Keratinocyte (primary cell): ENCODE results near the gene REPIN1. TPM values are rescaled to one million over a fixed set of nuclear protein-coding genes. Genes with fewer than 3 reads are reported as not detected.

Source experiments
- DNase-seq: peaks from one replicate; pipeline ENCODE4 v3.0.0-alpha.2; 2011; ENCODE audit warnings: low read depth, missing footprints, low spot score
- FAIRE-seq: peaks from 2 replicates; lab custom pipeline; 2011; peaks lifted over from hg19 to GRCh38; lab: Jason Lieb, UNC
- H2AFZ ChIP-seq: 2 replicates; pipeline ENCODE4 v1.6.0; 2012; ENCODE audit warnings: low read length, control low read depth, inconsistent platforms; ENCODE audit not compliant: control insufficient read depth
- H3K27ac ChIP-seq: 2 replicates; pipeline ENCODE4 v1.5.1; 2011; ENCODE audit warnings: low read length; ENCODE audit not compliant: control insufficient read depth, insufficient read depth
- H3K27me3 ChIP-seq: 3 replicates; pipeline ENCODE4 v1.6.0; 2011; ENCODE audit warnings: low read length; ENCODE audit not compliant: control insufficient read depth, insufficient read depth; ENCODE audit errors: extremely low read depth
- H3K36me3 ChIP-seq, 2 experiments: 2 replicates in 1 of 2; 3 replicates in 1 of 2; pipeline ENCODE4 v1.5.1; 2011; ENCODE audit warnings: low read length in 2 of 2, mild to moderate bottlenecking in 1 of 2; ENCODE audit not compliant: control insufficient read depth in 2 of 2, insufficient read depth in 2 of 2; ENCODE audit errors: extremely low read depth in 1 of 2
- H3K4me1 ChIP-seq: 3 replicates; pipeline ENCODE4 v1.5.1; 2011; ENCODE audit warnings: low read length; ENCODE audit not compliant: control insufficient read depth, insufficient read depth; ENCODE audit errors: extremely low read depth
- H3K4me2 ChIP-seq: 3 replicates; pipeline ENCODE4 v1.6.0; 2011; ENCODE audit warnings: low read depth, low read length; ENCODE audit not compliant: control insufficient read depth, insufficient read depth; ENCODE audit errors: extremely low read depth
- H3K4me3 ChIP-seq, 3 experiments: fragments of 200-600 bp in 1 of 3; sonication (generic) in 1 of 3; 2 replicates in 2 of 3; 3 replicates in 1 of 3; pipeline ENCODE4 v1.5.1; 2011 to 2016; ENCODE audit warnings: low read length in 3 of 3, mild to moderate bottlenecking in 3 of 3, control low read depth in 2 of 3, inconsistent platforms in 1 of 3, low read depth in 1 of 3, mixed read lengths in 1 of 3, mixed run types in 1 of 3, moderate library complexity in 1 of 3; ENCODE audit not compliant: control insufficient read depth in 2 of 3, insufficient read depth in 2 of 3; ENCODE audit errors: extremely low read depth in 1 of 3
- H3K79me2 ChIP-seq: 2 replicates; pipeline ENCODE4 v1.6.0; 2012; ENCODE audit warnings: low read length; ENCODE audit not compliant: control insufficient read depth, insufficient read depth
- H3K9ac ChIP-seq: 3 replicates; pipeline ENCODE4 v1.6.0; 2011; ENCODE audit warnings: low read length; ENCODE audit not compliant: control insufficient read depth, insufficient read depth; ENCODE audit errors: extremely low read depth
- H3K9me1 ChIP-seq: 3 replicates; pipeline ENCODE4 v1.6.0; 2011; ENCODE audit warnings: low read length; ENCODE audit not compliant: control insufficient read depth, insufficient read depth; ENCODE audit errors: extremely low read depth
- H3K9me3 ChIP-seq: 2 replicates; pipeline ENCODE4 v1.5.1; 2012; ENCODE audit warnings: low read depth, low read length; ENCODE audit not compliant: control insufficient read depth
- H4K20me1 ChIP-seq: 3 replicates; pipeline ENCODE4 v1.6.0; 2011; ENCODE audit warnings: low read length; ENCODE audit not compliant: control insufficient read depth, insufficient read depth; ENCODE audit errors: extremely low read depth
- EZH2 ChIP-seq: IDR thresholded peaks from one replicate; pipeline ENCODE4 v1.6.1; 2012; ENCODE audit warnings: inconsistent platforms, mild to moderate bottlenecking, low read length, moderate library complexity
- dilution Hi-C: fragments of 300-500 bp; cut with MboI; formaldehyde crosslinking; loops from one replicate; pipeline ENCODE4 v1.7.0; 2020; ENCODE audit warnings: low sequenced_read_pairs; ENCODE audit not compliant: extremely low pct_ligation_motif_present
- polyA plus RNA-seq, 5 experiments: library from polyadenylated mRNA; depleted of rRNA in 3 of 5; stranded (reverse) in 3 of 5; stranded (forward) in 1 of 5; unstranded in 1 of 5; fragments of >200 nt; gene quantifications; 1 replicate in 1 of 5; 2 replicates in 3 of 5; 3 replicates in 1 of 5; pipeline versions ENCODE4 v1.2.1 to v1.2.3, GENCODE V29; 2011 to 2012; ENCODE audit warnings: missing spikeins in 2 of 5, low read depth in 1 of 5, low replicate concordance in 1 of 5
- TF ChIP-seq, protein P1 (sequence below), 3 experiments: IDR thresholded peaks in 1 of 3; conservative IDR thresholded peaks in 1 of 3; optimal IDR thresholded peaks in 1 of 3; 2 replicates in 2 of 3; 3 replicates in 1 of 3; pipeline versions ENCODE3 to v1.5.1; 2011; ENCODE audit warnings: low read length in 3 of 3, mild to moderate bottlenecking in 3 of 3, moderate library complexity in 2 of 3, control low read depth in 1 of 3, inconsistent platforms in 1 of 3; ENCODE audit not compliant: insufficient read depth in 2 of 3; ENCODE audit errors: extremely low read depth in 1 of 3

Gene REPIN1
- polyA plus RNA-seq, 1 donor (not counting 4 experiments of a cell fraction or from before 2014, with no cell fraction given) = 9.3 TPM

GRCh38 chr7:150325110-150325611 lies 43.5 kb upstream of the REPIN1 start:
- Histone ChIP-seq H3K79me2 (no peaks in the 10 kb centered on the region), H3K27ac (no peak overlapping the region), H3K36me3 (no peaks in the 10 kb centered on the region), H3K27me3 (no peaks in the 10 kb centered on the region), H3K4me2 (no peak overlapping the region), H2AFZ (no peak overlapping the region), H3K9me1 (no peaks in the 10 kb centered on the region), H3K9me3 (no peaks in the 10 kb centered on the region), H3K4me1 (peaks cover 22% of the 10 kb centered on the region), H3K4me3 (no peak overlapping the region), H4K20me1 (no peaks in the 10 kb centered on the region), H3K9ac (no peak overlapping the region)
- no peak for TF ChIP-seq EZH2
- TF ChIP-seq, protein P1, sequence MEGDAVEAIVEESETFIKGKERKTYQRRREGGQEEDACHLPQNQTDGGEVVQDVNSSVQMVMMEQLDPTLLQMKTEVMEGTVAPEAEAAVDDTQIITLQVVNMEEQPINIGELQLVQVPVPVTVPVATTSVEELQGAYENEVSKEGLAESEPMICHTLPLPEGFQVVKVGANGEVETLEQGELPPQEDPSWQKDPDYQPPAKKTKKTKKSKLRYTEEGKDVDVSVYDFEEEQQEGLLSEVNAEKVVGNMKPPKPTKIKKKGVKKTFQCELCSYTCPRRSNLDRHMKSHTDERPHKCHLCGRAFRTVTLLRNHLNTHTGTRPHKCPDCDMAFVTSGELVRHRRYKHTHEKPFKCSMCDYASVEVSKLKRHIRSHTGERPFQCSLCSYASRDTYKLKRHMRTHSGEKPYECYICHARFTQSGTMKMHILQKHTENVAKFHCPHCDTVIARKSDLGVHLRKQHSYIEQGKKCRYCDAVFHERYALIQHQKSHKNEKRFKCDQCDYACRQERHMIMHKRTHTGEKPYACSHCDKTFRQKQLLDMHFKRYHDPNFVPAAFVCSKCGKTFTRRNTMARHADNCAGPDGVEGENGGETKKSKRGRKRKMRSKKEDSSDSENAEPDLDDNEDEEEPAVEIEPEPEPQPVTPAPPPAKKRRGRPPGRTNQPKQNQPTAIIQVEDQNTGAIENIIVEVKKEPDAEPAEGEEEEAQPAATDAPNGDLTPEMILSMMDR (optimal IDR thresholded peaks at IDR 0.05 in 1 of 3, IDR thresholded peaks at IDR 0.05 in 1 of 3, conservative IDR thresholded peaks at IDR 0.05 in 1 of 3; ENCODE audit: extremely low read depth in 1 of 3, insufficient read depth in 2 of 3, low read length in 3 of 3) = no peak
- dilution Hi-C loops = no loop called here
- DNase-seq (no peak), FAIRE-seq (no peak)

DNA sequence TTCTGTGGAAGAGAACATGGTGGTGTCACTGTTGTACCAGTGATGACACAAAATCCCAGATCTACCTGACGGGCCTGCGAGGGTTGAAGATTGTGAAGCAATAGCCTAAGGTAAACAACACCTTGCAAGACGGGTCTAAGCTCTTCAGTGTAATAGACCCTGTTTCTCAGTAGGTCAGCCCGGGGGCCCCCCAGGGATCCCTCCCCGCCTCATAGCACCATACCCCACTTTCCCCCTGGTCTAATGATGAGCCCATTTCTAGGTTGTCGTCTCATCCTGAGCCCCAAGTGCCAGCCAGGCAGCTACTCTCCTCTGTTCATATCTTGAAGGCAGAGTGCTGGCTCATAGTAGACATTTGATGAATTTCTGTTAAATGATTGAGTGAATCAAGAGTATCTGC lies 42.7 kb upstream of the REPIN1 start:
- H3K4me1 ChIP-seq = peaks cover 20% of the 10 kb centered on the region
- no peaks in the 10 kb centered on the region for H3K9me3 ChIP-seq
- H3K4me3 ChIP-seq = no peak overlapping the region
- no peak overlapping the region for H3K9ac ChIP-seq
- H3K79me2 ChIP-seq = no peaks in the 10 kb centered on the region
- no peak for TF ChIP-seq EZH2
- TF ChIP-seq, protein P1 (optimal IDR thresholded peaks at IDR 0.05 in 1 of 3, IDR thresholded peaks at IDR 0.05 in 1 of 3, conservative IDR thresholded peaks at IDR 0.05 in 1 of 3; ENCODE audit: extremely low read depth in 1 of 3, insufficient read depth in 2 of 3, low read length in 3 of 3) = no peak
- FAIRE-seq (no peak), DNase-seq (no peak)
- H3K4me2 ChIP-seq = no peak overlapping the region
- no peaks in the 10 kb centered on the region for H3K36me3 ChIP-seq
- dilution Hi-C loops = no loop called here
- H3K9me1 ChIP-seq = no peaks in the 10 kb centered on the region
- no peaks in the 10 kb centered on the region for H3K27me3 ChIP-seq
- H4K20me1 ChIP-seq = no peaks in the 10 kb centered on the region
- H2AFZ ChIP-seq = no peak overlapping the region
- H3K27ac ChIP-seq = no peak overlapping the region
